Skin of body (tissue), 2 donors: ENCODE data around the gene SZRD1. TPM values are rescaled to one million over a fixed set of nuclear protein-coding genes. Genes with fewer than 3 reads are reported as not detected.
A peak's percentile ranks its signal among the peaks of the same experiment; 100 is the strongest.

Experiments used
- DNase-seq: peaks from one replicate; lab custom pipeline; 2025; lab: John Stamatoyannopoulos, UW
- total RNA-seq: library from RNA; depleted of rRNA; stranded (reverse); fragments of >200 nt; gene quantifications from one replicate; pipeline ENCODE4 v1.2.3, GENCODE V29; 2014

The SZRD1 gene
- total RNA-seq, 1 donor from 2014 or later, result 19.3 TPM

DNA sequence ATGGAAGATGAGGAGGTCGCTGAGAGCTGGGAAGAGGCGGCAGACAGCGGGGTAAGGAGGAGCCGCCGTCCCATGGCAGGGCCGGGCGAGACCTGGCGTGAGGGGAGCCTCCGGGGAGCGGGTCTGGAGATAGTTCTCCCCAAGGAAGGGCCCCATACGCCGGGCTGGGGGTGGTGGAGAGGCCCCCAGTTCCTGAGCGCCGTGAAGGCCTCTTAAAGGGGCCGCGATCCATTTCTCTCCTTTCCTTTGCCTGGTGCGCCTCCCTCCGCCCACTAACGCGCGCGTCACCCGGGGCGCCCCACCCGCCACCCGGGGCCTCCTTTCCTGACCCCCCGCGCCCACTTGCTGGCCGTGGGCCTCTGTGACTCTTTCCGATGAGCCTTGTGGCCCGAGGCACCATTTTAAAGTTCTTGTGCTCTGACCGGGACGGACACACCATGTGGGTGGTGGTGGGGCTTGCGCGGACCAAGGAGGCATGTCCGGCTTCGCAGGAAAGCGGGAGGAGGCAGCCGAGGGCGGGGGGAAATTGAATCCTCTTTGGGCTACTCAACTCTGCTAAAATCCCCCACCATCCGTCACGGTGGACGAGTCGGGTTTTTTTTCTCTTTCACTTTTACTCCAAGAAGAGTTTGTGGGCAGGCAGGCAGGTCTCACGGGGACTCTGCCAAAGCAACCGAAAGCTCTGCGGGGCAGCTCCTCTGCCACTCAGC is 371 bp downstream of the SZRD1 start:
- DNase-seq, result peak; percentile 89

DNA sequence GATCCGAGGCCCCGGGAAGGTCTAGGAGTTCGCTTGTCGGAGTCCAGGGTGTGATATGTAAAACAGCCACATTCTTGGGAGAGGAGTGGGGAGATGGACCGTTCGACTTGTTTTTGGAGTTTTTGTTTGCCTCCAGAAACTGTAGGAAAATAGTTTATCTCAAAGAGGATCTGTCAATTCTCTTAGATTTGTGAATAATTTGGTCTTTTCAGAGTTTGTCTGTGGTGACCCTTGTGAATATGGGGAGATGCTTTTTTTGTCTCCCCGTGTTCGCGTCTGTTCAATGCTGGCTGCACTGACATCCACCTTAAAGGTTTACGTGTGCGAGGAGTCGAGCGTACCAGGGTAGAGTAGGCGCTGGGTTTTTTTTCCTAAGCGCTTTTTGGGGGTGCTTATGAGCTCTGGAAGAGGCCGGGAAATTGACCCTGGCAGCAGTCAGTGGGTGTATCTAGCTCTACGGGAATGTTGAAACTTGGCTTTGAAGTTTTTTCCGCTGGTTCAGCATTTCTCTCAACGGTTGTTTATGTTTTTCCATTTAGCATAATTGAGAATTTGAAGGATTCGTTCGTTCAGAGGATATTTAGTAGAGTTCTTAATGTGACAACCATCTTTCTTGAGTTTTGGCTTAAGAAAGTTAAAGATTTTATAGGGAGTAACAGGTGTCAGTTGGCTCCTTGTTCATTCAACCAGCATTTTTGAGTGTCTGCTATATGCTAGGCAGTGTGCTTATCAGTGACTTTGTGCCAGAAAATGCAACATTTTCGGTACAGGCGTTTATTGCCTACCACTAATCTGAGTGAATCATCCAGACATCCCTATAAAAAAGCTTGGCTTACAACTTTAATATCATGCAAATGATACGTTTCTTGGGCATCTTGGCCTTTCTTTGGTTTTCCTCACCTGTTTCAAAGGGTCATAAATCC is 1.2 kb downstream of the SZRD1 start:
- peak; percentile 35 for DNase-seq

DNA sequence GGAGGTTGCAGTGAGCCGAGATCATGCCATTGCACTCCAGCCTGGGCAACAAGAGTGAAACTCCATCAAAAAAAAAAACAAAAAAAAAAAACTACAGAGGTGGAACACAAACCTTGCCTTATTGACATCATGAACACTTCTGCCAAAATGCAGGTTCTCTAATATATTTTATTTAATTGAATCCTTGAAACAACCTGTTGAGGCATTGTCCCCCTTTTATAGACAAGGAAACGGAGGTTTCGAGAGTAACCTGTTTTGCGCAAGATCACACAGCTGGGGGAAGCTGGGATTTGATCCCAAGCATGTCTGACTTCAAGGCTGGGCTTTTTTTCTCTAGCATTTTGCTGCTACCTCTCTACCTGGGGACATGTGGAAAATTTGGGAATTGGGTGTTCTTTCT is 2.8 kb downstream of the SZRD1 start:
- no peak for DNase-seq

DNA sequence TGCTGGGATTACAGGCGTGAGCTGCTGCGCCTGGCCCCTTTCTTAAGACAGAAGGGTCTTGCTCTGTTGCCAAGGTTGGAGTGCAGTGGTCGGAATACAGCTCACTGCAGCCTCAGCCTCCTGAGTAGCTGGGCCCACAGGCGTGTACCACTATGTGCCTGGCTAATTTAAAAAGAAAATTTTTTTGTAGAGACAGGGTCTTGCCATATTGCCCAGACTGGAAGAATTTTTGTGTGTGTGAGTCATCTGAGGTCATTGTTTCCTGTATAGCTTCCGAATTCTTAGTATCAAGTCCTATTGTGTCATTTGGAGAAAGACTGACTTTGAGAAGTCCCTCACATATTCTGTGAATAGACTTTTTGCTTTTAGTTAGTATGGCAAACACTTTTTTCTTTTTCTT is 4.7 kb downstream of the SZRD1 start:
- no peak for DNase-seq

DNA sequence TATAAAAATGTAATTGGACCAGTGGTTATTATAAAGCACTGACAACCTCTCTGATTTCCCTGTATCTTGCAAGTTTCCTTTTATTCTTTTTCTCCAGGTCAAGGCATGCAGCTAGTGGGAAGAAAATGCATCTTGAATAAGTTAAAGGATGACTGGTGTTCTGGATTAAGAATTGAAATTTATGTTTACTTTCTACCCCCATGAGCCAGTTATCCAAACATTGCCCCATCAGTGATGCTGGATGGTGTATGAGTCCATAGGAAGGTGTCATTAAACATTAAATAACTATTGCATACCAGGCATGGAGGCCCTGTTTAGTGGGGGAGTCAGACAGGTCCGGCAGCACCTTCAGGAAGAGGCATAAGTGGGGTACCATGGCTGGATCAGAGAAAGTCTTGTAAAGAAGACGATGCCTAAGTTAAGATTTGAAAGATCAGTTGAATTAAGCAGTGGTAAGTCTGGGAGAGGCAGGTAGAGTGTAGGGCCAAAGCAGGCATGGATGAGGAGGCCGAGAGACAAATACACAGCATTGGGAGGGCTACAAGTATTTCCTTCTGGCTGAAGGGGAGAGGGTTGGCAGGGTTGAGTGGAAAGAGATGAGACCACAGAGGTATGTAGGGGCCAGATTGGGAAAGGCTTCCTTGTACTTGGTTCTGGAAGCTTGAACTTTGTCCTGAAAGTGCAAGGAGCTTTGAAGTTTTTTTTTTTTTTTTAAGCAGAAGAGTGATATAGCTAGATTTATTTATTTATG is 5.7 kb downstream of the SZRD1 start:
- DNase-seq, result no peak

DNA sequence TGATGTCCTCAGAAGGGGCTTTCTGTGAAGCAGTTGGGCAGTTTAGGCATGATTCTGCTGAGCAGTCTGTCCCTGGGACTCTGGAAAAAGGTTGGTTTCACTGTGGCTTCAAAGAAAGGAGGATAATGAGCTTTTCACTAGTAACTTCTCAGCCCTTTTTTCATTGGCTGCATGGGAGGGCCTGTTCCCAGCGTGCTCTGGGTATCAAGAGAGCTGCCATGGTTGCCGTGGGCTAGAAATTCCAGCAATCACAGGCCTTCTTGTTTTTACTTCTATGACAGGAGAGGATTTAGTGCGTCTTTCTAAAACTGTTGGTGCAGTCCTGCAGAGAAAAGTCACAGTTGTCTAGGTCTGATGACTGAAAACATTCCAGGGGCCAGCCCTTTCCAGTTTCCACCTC is 7.2 kb downstream of the SZRD1 start:
- DNase-seq, result no peak

DNA sequence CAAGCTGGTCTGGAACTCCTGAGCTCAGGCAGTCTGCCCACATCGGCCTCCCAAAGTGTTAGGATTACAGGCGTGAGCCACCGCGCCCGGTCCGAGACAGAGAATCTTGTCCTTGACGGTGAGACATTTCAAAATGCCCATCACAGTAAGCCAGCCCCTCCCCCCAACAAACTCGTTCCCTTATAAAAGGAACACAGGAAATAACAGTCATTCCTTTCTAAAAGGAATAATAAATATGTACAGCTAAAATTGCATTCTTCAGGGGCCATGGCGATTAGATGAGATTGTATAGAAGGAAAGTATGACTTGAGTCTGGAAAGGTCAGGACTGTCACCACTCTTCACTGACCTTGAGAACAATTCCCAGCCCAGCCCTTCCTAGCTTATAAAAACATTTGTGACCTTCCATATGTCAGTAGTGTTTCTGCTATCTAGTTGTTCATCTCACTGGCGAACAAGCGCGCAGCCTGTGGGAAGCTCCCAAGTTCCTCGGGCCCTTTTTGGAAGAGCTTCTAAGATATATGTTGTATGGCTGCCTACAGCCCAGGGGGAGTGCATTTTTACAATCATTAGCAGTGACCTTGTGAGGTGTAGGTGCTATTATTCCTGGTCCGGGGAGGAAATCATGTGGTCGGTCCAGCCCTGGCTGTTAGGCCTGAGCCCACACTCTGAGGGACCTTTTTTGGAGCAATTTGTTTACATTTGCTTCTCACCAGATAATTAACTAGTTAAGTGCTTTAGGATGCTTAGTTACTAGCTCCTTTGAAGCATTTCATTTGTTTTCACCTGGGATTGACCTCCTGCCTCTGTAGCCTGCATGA is 8.7 kb downstream of the SZRD1 start:
- DNase-seq, result no peak

DNA sequence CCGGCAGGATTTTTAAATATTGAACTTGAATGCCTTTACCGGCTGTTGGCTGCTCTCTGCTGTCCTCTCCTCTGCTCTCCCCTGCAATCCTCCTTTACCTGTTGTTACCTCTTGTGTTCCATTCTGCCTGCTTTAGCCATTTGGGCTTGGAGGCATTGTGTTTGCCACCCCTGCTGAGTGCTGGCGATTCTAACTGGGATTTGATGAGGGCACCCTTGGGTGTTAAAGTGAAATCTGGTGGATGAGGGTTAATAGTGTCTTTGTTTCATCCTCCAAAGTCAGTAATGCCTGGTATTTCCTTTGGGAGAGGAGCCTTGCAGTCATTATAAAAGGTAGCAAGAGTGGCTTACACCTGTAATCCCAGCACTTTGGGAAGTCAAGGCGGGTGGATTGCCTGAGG is 9.9 kb downstream of the SZRD1 start:
- no peak for DNase-seq

DNA sequence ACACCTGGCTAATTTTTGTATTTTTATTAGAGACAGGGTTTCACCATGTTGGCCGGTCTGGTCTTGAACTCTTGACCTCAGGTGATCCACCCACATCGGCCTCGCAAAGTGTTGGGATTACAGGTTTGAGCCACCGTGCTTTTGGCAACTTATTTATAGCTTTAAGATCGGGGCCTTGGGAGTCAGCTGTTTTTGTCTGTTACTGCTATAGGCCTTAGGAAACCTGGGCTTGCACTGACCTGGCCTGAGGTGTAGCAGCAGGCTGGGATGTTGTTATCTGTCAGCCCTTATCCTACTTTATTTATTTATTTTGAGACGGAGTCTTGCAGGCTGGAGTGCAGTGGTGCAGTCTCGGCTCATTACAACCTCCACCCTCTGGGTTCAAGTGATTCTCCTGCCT is 11.4 kb downstream of the SZRD1 start:
- no peak for DNase-seq

DNA sequence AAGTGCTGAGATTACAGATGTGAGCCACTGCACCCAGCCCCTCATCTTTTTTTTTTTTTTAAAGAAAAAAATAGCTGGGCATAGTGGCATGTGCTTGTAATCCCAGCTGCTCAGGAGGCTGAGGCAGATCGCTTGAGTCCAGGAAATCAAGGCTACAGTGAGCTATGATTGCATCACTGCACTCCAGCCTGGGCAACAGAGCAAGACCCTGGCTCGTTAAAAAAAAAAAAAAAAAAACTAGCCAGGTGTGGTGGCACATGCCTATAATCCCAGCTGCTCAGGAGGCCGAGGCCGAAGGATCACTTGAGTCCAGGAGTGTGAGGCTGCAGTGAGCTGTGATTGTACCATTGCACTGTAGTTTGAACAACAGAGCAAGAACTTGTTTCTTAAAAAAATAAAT is 13.8 kb downstream of the SZRD1 start:
- DNase-seq, result no peak

DNA sequence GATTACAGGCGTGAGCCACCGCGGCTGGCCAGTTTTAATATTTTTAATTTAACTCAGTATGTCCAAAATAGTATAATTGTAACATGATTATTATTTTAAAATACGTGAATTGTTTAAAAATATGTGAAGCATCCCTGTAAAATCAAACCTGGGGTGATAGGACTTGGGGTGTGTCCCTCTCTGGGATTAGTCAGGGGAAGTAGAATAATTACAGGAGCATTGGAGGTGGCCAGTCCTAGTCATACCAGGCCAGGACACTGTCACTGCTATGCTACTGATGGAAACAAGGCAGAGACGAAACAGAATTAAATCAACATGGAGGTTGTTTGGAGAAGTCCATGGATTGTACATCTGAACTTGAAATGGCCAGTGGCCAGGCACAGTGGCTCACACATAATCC is 16.8 kb downstream of the SZRD1 start:
- DNase-seq, result no peak

DNA sequence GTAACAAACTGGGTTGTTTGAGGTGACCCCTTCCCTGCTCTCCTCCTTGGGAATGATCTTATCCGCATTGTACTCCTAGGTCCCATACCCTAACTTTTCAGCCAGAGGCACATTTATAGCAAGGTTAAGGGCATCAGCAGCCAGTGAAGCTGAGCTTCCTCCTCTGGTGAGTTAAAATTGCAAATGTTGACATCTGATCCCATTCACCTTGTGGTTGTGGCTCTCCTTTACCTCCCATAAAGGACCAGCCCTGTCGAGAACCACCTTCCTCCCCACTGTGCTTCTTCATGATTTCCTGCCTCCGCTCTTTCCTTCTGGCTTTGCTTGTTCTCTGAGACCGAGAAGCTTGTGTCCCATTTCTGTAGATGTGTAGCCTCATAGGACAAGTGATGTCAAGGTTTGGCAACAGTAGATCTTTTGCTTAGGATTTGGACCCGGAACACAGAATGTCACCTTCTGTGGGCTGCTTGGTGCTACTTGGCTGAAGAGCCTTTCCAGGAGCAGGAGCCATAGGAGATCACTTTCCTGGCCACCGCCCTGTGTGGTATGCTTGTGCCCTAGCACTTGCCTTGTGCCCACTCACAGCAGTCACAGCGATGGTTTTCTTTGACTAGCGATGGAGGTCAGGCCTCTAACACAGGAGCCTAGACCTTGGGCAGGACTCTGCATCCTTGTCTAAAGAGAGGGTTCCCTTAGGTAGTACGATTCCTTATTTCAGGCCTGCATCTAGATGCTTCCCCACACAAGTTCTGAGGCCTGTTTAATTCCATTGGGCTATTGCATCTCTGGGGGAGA is 18.8 kb downstream of the SZRD1 start:
- no peak for DNase-seq

DNA sequence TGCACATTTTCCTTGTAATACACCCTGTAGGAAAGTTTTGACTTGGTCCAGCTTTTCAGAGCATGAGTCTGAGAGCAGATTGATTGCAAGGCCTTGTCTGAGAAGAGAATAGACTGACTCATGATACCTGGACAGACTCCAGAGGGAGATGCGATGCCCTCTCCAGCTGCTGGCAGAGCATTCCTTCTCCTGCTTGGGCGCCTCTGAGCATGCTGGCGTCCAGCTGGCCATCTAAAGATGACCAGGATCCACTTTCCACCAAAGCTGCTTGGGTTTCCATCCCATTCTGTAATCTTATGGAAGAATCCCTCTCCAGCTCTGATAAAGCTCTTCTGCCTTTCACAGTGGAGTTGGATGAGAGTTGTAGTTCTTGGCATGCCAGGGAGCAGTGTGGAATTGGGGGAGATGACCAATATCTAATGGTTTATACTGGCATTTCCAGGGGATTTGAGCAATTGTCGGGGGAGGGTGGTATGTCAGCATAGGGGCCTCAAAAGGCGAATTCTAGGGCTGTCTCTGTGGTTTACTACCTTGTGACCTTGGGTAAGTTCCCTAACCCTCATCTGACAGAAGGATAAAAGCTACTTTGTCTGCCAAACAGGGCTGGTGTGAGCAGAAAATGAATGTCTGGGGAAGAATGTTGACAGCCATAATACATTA is 19.5 kb downstream of the SZRD1 start:
- no peak for DNase-seq

DNA sequence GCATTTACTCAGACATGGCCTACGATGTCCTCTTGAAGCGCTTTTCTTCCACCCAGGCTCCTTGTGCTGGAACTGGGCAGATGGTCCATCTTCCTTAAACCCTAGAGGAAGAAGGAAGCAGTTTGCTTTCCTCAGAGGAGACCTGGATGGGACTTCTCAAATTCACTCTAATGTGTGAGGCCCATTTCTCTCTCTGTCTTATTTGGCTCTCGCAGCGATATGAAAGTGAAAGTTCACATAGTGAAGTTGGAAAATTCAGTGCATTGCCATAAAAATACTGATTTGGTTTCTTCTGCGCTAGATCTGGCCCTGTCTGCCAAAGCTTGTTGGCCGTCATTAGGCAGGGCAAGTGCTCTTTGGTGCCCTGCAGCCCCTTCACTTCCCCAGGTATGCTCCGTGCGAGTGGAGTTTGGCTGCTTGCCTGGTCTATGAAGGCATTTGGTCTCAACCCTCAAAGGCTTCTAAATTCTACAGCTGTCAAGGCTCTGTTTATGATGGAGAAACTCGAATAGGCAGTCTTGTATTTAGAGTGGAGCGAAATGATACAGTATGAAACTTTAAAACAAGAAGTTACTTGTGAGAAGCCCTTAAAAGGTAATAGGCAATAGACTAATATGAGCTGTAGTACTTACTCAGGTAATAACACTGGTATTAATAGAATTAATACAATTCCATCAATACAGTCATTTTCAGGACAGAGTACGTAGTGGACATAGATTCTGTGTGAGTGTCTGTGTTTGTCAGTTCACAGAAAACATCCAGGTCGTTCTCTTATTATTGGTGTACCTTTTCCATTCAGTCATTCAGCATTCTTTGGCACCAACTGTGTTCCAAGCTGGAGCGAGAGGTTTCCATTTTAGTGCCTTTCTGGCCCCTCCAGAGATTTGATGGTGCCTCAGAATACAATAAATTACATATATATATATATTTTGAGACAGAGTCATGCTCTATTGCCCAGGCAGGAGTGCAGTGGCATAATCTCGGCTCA is 20.5 kb downstream of the SZRD1 start:
- peak; percentile 24 for DNase-seq

DNA sequence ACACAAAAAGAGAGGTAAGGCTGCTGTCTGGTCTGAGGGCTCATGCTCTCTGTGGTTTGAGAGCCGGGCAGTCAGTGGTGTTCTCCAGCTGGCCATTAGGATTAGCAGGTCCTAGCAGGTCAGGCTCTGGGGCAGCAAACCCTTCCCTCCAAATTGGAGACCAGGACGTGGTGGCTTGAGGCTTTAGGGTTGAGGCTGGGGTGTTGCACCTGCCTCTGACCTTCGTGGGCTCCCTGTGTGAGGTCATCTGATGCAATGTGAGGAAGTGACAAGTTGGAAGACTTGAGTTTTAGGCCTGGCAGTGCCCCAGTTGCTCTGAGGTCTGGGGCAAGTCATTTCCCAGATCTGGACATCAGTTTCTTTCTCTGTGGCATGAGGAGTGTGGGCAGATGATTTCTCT is 24.4 kb downstream of the SZRD1 start:
- DNase-seq, result no peak

DNA sequence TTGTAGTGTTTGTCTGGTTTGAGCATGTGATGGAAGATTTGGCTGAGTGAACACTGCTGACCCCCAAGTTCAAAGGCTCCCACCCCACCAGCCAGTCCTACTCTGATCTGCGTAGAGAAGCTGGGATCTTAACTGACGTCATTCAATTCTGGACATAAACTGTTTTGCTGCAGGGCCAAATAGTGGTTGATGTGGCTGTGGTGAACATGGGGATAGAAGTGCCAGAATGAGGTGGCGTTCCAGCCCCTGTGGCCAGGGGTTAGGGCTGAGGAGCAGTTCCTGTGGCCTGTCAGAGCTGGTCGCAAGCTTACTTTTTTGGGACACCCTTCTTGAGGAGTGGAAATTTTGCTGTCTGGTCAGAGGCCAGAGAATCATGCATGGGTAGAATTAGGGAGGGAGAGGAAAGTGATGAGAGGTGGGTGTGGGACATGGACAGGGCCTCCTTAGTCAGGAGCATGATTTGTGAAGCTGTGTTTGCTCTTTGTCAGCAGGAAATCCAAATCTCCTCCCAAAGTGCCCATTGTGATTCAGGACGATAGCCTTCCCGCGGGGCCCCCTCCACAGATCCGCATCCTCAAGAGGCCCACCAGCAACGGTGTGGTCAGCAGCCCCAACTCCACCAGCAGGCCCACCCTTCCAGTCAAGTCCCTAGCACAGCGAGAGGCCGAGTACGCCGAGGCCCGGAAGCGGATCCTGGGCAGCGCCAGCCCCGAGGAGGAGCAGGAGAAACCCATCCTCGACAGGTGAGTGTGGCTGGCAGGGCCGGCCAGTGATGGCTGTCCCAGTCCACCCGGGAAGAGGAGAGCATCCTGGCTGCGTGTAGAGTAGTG is 25.9 kb downstream of the SZRD1 start:
- no peak for DNase-seq
